ENCODE results near the gene KCNF1. TPM values are rescaled to one million over a fixed set of nuclear protein-coding genes. Genes with fewer than 3 reads are reported as not detected.

Gene KCNF1, protein sequence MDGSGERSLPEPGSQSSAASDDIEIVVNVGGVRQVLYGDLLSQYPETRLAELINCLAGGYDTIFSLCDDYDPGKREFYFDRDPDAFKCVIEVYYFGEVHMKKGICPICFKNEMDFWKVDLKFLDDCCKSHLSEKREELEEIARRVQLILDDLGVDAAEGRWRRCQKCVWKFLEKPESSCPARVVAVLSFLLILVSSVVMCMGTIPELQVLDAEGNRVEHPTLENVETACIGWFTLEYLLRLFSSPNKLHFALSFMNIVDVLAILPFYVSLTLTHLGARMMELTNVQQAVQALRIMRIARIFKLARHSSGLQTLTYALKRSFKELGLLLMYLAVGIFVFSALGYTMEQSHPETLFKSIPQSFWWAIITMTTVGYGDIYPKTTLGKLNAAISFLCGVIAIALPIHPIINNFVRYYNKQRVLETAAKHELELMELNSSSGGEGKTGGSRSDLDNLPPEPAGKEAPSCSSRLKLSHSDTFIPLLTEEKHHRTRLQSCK
- total RNA-seq (2014; rRNA removed; shearing (Covaris generic)): 0.05 TPM in 1 of 2 replicates, not detected in the other
- 0.43 TPM in 1 of 2 replicates, not detected in the other for polyA plus RNA-seq (2015; cell fraction: cytosol; rRNA removed)
- not detected in 2 replicates for polyA plus RNA-seq (2015; cell fraction: nucleus; rRNA removed)

DNA sequence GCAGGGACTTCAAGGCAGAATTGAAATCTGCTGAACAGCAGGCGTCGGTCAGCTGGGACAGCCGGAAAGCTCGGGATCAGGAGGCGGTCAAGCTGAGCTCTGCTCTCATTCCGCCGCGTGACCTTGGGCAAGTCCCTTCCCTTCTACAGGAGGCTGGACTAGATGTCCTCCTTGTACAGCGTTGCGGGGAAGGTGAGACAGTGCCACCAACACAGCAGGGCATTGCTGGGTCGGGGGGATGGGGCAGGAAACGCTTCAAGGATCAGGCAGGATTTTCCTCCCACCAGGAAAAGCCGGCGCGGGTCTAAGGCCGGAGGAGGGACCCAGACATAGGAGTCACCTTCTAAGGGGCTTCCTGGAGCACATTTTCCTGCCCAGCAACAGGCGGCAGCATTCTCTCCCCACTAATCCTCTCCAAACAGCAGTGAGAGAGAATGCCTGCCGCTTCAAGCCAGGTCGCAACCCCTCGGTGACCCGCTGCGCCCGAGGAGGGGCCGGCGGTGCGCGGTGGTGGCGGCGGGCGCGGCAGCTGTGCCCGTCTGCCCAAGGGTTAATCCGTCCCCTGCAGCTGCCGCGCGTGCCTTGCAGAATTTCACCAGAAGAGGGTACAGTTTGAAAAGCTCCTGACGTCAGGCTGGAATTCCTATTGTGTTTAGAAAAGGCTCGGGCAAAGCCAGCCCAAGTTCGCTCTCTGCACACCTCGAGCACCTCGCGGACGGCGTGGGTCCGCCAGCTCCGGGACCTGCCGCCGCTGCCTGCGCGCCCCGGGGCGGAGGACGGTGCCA, at the start of gene KCNF1:
Gene KCNF1 (plus strand): TSS at position 644 of the 785 bp plus-strand sequence. CDS start 493 bp downstream, outside the sequence.
- peak; percentile 26 for DNase-seq (ENCODE audit: low read depth, low spot score)
- in situ Hi-C loops (cut with HindIII; ENCODE audit: low pct_unique_long_range_greater_than_20kb, low sequenced_read_pairs): no loop called here

DNA sequence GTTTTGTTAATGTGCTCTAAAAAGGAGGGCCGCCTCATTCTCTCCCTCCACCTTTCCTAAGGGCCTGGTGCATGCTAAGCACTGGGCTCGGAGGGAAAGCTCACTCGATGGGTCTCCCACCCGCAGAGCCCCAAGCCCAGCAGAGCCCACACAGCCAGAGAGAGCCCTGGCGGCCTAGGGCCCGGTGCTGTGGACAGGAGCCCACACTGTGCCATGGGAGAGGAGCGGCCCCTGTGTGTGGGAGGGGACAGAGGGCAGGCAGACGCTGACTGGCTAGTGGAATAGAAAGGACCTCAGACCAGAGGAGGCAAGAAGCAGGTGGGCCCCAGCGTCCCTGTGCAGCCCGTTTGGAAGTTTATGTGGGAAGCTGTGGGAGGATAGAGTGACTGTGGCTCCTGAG, 49.4 kb upstream of the KCNF1 start:
- no peak for DNase-seq (ENCODE audit: low read depth, low spot score)
- in situ Hi-C loops (cut with HindIII; ENCODE audit: low pct_unique_long_range_greater_than_20kb, low sequenced_read_pairs): no loop called here

DNA sequence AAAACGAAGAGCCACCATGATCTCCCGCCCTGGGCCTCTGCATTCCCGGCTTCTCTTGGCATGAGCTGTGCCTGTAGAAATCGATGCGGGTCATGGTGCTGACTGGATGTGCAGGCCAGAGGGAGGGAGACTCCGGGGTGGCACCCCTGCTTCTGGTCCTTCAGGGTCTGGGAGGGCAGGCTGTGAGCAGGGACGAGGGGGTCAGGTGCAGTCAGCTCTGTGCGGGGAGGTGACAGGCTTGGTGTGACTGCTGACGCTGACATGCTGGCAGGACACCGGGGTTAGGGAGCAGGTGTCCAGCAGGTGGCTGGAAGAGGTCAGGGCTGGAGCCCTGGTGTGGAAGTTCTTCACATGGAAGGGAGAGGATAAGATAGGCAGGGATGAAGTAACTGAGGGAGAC, 48.7 kb upstream of the KCNF1 start:
- in situ Hi-C loops (cut with HindIII; ENCODE audit: low pct_unique_long_range_greater_than_20kb, low sequenced_read_pairs): no loop called here

DNA sequence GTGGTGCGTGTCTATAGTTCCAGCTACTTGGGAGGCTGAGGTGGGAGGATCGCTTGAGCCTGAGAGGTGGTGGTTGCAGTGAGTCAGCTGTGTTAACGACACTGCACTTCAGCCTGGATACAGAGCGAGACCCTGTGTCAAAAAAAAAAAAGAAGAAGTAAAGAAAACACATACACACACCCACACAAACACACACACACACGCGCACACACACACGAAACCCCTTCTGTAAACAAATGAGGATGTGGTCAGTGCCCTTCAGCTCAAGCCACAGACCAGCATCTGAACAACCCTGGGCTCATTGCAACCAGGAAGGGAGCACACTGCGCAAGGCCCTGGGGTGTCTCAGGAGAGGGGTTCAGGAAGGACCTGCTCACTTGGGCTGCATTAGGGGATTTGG, 47.9 kb upstream of the KCNF1 start:
- in situ Hi-C loops (cut with HindIII; ENCODE audit: low pct_unique_long_range_greater_than_20kb, low sequenced_read_pairs): no loop called here

More for the DNA sequence above, 48.7 kb upstream of the KCNF1 start:
- no peak for DNase-seq (ENCODE audit: low read depth, low spot score)

DNA sequence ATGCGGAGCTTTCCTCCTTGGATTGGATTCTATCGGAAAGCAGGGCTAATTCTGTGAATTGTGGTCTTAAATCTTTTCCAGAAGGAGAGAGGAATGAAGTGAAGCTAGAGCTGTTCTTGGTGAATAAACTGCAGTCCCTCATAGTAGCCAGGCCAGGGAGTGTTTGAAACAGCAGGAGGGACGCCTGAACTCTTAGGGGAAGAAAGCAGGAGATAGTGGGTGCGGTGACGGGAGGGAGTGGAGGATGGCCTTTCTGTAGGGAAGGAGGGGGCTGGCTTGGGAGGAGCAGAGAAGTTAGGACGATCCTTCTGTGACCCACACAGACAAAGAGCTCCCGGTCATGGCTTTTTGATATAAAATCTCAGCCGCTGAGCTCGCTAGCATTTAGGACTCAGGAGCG, 47.5 kb upstream of the KCNF1 start:
- in situ Hi-C loops (cut with HindIII; ENCODE audit: low pct_unique_long_range_greater_than_20kb, low sequenced_read_pairs): no loop called here
- no peak for DNase-seq (ENCODE audit: low read depth, low spot score)

More for the DNA sequence above, 47.9 kb upstream of the KCNF1 start:
- DNase-seq (ENCODE audit: low read depth, low spot score): no peak

DNA sequence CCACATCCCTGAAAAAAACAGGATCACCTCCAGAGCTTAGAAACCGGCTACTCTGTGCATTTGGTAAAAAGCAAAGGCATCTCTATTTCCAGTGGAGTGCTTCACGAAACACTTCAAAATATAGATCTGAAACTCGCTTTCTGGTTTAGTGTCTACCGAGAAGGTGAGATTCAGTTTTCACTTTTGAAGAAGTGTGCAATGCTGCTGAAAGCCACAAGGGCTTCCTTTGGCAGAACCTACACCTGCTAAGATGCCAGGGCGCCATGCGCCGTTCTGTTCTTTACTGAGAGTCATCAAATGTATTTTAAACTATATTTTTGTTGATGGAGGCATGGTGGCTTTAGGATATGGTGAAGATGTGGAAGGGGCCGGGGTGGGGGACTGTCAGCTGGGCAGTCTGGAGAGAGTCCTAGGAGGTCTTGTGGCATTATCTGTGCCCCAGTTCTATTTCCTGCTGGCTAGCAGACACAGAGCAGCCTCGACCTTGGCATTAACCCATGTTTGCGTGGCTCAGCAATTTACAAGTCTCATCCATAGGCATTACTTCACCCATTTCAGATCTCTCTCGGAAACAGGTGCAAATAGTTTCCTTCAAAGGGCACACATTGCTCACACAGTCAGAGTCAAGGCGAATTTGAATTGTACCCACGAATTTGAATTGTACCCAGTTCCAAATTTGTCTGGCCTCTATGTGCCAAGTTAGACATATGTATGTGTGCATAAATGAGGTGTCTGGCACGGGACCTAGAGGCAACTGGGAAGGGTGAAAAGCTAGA, 46.7 kb upstream of the KCNF1 start:
- in situ Hi-C loops (cut with HindIII; ENCODE audit: low pct_unique_long_range_greater_than_20kb, low sequenced_read_pairs): no loop called here
- peak; percentile 10 for DNase-seq (ENCODE audit: low read depth, low spot score)

DNA sequence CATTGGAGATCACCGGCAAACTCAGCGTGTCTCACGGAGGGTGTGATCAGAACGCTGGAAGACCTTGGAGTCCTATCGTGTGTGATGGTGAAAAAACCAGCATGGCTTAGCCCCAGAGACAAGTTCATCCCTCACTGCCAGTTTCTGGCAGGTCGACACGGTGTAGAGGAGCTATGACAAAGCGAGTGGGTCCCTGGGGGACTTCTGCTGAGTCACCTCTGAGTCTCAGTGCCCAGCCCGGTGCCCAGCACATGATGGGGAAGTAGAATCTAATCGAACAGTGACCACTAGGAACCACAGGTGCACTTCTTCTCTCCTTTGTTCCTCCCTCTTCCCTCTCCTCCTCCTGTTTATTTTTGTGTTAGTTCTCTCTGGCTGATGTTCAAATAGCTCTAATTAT, 45.9 kb upstream of the KCNF1 start:
- in situ Hi-C loops (cut with HindIII; ENCODE audit: low pct_unique_long_range_greater_than_20kb, low sequenced_read_pairs): no loop called here
- no peak for DNase-seq (ENCODE audit: low read depth, low spot score)

DNA sequence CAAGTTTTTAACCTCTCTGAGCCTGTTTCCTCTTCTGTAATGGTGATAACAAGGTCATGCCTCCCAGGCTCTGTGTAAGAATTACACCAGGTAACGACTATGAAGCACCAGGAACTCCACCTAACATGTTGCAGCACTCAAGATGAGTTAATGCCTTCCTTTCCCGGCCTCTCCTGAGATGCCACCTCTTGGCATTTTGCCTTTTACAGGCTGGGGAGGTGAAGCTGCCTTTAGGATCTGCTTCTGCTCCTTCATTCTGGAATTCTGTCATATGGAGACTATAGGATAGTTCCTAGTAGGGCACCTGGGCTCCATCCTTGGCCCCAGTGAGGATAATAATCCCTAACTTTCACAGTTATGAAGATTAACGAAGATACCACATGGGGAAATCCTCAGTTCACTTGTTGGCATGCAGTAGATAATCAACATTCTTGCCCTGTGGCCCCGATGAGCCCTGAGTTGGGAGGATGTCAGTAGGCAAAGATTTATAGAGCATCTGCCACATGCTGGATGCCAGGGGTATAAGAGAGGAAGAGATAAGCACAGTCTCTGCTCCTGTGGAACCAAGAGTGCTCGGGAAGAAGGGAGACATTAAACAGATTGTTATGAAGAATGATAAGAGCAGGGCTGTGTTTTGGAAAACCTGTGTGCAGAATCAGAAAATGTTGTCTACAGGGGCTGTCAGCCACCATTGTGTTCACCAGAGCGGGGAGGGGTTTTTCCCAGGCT, 43.9 kb upstream of the KCNF1 start:
- in situ Hi-C loops (cut with HindIII; ENCODE audit: low pct_unique_long_range_greater_than_20kb, low sequenced_read_pairs): no loop called here
- DNase-seq (ENCODE audit: low read depth, low spot score): no peak

DNA sequence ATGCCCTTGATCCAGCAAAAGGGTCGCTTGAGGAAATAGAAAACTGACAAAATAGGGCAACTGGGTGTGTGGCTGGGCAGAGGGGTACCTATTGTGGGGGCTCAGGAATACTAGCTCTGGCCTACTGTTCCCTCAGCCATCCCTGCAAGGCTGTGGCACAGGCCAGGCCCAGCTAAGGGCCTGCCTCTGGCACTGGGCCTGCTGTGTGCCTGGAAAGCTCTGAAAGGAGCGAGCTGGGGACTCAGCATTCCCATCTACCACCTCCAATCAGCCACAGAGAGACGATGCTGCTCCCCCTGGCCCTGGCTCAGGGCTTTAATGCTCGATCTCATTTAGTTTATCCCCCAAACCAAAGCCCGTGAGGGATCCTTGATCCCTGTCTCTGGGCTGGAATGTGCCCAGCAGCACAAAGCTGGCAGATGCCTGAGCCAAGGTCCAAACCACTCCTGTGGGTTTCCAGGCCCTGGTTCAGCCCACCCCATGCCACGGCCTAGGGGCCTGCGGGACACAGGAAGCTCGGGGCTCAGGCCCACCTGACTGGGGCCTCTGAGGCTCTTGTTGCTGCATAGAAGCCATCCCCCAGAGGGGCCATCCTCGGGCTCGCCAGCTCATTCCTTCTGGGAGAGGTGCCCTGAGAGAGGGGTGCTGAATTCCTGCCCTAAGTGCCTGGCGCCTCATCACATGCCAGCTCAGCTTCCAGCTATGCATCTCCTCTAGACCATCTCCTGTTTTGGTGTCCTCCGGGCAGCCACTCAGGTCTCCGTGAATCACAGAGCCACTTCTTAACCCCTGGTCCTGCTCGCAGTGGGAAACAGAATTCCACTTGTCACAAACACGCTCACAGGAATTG, 43.0 kb upstream of the KCNF1 start:
- no peak for DNase-seq (ENCODE audit: low read depth, low spot score)
- in situ Hi-C loops (cut with HindIII; ENCODE audit: low pct_unique_long_range_greater_than_20kb, low sequenced_read_pairs): no loop called here

DNA sequence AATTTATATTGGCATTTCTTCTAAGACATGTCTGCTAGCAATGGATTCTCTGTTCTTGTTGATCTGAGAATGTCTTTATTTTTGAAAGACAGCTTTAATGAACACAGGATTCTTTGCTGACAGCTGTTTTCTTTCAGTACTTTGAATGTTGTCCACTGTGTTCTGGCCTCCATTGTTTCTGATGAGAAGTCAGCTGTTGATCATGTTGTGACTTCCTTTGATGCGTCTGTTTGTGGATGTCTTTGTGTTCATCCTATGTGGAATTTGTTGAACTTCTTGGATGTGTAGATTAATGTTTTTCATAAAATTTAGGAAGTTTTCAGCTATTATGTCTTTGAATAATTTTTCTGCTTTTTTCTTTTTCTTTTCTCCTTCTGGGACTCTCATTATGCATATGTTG, 39.8 kb upstream of the KCNF1 start:
- no peak for DNase-seq (ENCODE audit: low read depth, low spot score)
- in situ Hi-C loops (cut with HindIII; ENCODE audit: low pct_unique_long_range_greater_than_20kb, low sequenced_read_pairs): no loop called here

DNA sequence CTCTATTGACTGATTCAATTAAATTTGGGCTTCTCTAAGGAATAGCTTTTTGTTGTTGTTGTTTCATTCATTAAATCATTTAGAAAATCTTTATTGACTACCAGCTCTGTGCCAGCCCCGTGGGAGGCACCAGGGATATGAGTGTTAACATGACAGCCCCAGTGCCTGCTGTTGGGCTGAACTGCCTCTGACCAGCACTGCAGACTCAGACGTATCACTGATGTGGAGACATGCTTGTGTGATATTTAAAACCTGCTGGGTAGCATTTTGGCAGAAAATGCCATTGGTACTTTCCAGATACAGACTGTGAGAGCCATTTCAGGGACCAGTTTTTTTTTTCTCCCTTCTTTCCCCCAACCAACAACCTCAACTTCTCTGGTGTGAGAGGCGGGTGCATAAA, 38.6 kb upstream of the KCNF1 start:
- in situ Hi-C loops (cut with HindIII; ENCODE audit: low pct_unique_long_range_greater_than_20kb, low sequenced_read_pairs): no loop called here
- DNase-seq (ENCODE audit: low read depth, low spot score): no peak

DNA sequence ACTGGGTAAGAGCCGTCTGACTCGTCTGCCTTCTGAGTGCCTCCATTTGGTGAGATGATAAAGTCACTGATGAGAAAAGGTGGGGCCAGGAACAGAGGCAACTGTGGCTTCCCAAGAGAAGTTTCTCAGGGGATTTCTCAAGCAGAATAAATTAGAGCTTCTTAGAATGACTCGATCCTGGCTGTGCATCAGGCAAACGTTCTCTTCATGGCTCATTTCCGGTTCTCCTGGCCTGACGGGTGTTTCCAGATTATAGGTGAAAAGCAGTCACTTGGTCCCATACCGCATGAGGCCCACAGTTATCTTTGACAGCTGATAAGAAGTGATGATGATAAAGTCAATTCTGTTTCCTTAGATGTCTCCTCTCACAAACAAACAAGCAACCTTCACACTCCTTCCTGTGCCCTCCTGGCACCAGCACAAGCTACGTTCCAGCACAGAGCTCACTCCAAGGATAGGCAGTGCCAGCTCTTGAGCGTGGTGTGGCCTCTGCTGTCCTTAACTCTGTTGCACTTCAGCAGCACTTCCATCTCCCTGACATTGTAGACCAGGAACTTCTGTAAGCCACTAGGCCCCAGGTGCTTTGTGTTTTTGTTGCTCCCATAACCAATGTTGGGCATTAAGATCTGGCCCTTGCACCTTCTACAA, 37.8 kb upstream of the KCNF1 start:
- in situ Hi-C loops (cut with HindIII; ENCODE audit: low pct_unique_long_range_greater_than_20kb, low sequenced_read_pairs): no loop called here

DNA sequence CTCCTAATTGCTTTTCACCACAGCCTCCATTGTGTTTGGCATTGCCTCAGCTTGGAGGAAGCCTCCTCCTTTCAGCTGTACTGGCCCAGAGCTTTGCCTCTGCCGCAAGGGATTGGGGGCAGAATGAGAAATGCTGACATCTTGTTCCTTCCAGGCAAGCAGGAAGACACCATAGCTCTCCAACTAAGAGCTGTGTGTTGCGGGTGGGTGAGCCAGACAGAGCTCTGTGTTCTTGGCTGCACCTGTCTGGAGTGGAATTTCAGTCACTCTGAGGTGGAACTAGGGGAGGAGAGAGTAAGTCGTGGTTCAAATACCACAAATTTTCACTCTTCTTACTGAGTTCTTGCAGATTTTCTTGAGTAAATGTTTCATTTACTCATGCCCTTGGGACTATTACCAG, 36.6 kb upstream of the KCNF1 start:
- no peak for DNase-seq (ENCODE audit: low read depth, low spot score)
- in situ Hi-C loops (cut with HindIII; ENCODE audit: low pct_unique_long_range_greater_than_20kb, low sequenced_read_pairs): no loop called here

More for the DNA sequence above, 37.8 kb upstream of the KCNF1 start:
- no peak for DNase-seq (ENCODE audit: low read depth, low spot score)

DNA sequence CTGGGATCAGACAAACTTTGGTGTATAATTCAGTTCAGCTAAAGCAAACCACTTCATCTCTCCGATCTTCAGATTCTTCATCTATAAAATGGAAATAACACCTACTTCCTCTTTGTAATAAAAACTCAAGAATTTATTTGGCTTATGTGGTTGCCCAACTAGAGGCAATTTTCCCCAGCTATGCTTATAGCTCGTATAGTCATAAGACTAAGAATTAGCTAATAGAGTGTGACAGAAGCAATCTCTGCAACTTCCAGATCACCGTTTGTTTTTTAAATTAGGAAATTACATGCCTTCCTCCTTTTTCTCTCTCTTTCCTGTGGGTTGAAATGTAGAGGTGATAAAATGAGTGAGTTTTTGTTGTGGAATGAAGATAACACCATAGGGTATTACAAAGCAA, 35.3 kb upstream of the KCNF1 start:
- in situ Hi-C loops (cut with HindIII; ENCODE audit: low pct_unique_long_range_greater_than_20kb, low sequenced_read_pairs): no loop called here

DNA sequence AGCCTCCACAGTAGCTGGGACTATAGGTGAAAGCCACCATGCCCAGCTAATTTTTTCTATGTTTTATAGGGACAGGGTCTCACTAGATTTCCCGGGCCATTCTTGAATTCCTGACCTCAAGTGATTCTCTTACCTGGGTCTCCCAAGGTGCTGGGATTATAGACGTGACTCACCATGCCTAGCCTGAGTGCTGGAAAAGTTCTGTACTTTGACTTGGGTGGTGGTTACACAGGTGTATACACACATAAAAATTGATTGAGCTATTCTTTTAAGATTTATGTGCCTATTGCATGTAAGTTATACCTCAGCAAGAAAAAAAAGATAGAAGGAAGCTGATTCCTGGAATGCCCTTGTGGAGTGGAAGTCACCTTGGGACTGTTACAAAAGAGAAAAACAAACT, 34.8 kb upstream of the KCNF1 start:
- in situ Hi-C loops (cut with HindIII; ENCODE audit: low pct_unique_long_range_greater_than_20kb, low sequenced_read_pairs): no loop called here
- no peak for DNase-seq (ENCODE audit: low read depth, low spot score)

More for the DNA sequence above, 35.3 kb upstream of the KCNF1 start:
- DNase-seq (ENCODE audit: low read depth, low spot score): no peak

DNA sequence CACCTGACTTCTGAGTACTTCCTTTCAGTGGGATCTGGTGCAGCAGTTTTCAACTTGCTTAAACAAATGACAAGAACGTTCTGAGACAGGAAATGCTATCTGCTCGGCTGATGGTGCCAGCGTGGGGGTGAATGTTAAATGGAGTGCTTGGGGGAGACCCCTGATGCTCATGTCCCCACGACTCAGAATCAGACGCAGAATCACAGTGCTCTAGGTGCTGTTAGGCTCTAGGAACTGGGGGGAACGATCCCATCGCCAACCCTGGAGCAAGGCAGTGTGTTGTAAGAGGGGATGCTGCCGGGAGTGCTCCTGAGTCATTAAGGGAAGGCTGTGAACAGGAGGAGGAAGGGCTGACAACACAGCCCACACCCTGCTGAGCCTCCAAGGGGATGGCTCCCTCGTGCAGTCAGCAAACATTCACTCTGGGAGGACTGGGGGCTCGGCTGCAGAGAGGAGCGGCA, 34.1 kb upstream of the KCNF1 start:
- in situ Hi-C loops (cut with HindIII; ENCODE audit: low pct_unique_long_range_greater_than_20kb, low sequenced_read_pairs): no loop called here
- DNase-seq (ENCODE audit: low read depth, low spot score): no peak
